Measurements from ENCODE around the gene NR3C2. TPM values are rescaled to one million over a fixed set of nuclear protein-coding genes. Genes with fewer than 3 reads are reported as not detected.

NR3C2 gene
- polyA plus RNA-seq, 1 experiment, result 0.14 TPM

DNA sequence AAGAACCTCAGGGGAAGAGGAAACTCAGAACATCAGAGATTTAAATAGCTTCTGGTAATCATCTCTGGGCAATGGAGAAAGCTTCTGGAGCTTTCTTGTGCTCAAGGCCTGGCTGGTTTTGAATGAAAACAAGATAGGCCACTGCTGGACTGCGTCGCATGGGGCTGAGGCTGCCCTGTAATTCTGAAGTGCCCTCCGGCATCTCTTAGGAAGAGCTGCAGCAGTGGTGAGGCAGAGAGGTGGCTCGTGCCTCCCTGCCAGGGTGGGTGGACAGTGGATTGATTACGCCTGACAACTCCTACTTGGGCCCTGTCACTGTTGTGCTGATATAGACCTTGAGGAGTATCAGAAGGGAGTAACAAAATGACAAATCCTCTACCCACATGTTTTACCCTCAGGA is 279.7 kb downstream of the NR3C2 start:
- no peak for DNase-seq (ENCODE audit: low read depth, low spot score)
- H3K9me3 ChIP-seq (ENCODE audit: control insufficient read depth, insufficient read depth, low read length), result no peaks in the 10 kb centered on the region
- ChIA-PET CTCF (no interaction called here), POLR2A (no interaction called here)
- TF ChIP-seq CTCF (IDR thresholded peaks at IDR 0.05; ENCODE audit: low read depth, low read length), result no peak
- H3K27me3 ChIP-seq (ENCODE audit: control insufficient read depth, insufficient read depth, low read length), result no peaks in the 10 kb centered on the region
- H3K4me3 ChIP-seq (ENCODE audit: low read depth, low read length), result no peak overlapping the region
- H3K27ac ChIP-seq (ENCODE audit: low read depth, low read length), result no peak overlapping the region

DNA sequence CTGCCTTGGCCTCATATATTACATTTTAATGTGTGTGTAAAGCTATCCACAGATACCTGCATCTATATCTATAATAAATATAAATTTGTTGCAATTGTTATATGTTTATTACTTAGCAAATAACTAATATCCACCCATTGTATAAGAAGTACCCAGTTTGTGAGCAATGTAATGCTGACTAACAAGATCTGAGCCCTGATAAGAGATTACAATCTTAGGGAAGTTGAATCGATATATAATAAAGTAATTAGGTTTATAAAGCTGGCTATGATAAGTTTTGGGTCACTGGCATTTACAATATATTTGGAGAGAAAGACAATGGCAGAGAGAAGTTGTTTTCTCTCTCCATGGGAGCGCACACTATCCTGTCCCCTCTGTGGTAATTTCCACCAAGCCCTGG is 280.6 kb downstream of the NR3C2 start:
- DNase-seq (ENCODE audit: low read depth, low spot score), result no peak
- CTCF ChIA-PET, result no interaction called here
- no peak for TF ChIP-seq CTCF (IDR thresholded peaks at IDR 0.05; ENCODE audit: low read depth, low read length)
- Histone ChIP-seq H3K4me3 (ENCODE audit: low read depth, low read length) (no peak overlapping the region), H3K27ac (ENCODE audit: low read depth, low read length) (no peak overlapping the region), H3K9me3 (ENCODE audit: control insufficient read depth, insufficient read depth, low read length) (no peaks in the 10 kb centered on the region), H3K27me3 (ENCODE audit: control insufficient read depth, insufficient read depth, low read length) (no peaks in the 10 kb centered on the region)
- POLR2A ChIA-PET, result no interaction called here

DNA sequence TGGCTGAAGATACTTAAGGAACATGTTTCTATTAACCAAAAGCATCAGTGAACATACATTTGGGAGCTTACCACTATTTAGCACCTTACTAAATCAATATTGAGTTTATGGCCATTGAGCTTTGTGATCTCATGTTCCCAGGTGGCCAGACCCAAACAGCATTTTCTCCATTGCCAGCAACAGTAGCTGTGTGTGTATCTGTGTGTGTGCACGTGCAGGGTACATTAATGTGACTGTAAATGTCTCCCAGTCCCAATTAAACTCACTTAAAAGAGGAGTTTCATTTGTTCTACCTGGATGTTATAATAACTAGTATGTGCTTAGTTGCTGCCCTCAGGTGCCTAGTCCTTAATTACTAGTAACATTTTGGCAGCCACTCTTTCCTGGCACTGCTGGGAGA is 282.4 kb downstream of the NR3C2 start:
- TF ChIP-seq CTCF (IDR thresholded peaks at IDR 0.05; ENCODE audit: low read depth, low read length), result no peak
- no peak for DNase-seq (ENCODE audit: low read depth, low spot score)
- no peak overlapping the region for H3K27ac ChIP-seq (ENCODE audit: low read depth, low read length)
- no peaks in the 10 kb centered on the region for H3K9me3 ChIP-seq (ENCODE audit: control insufficient read depth, insufficient read depth, low read length)
- no peak overlapping the region for H3K4me3 ChIP-seq (ENCODE audit: low read depth, low read length)
- CTCF ChIA-PET, result no interaction called here
- POLR2A ChIA-PET, result no interaction called here
- no peaks in the 10 kb centered on the region for H3K27me3 ChIP-seq (ENCODE audit: control insufficient read depth, insufficient read depth, low read length)

DNA sequence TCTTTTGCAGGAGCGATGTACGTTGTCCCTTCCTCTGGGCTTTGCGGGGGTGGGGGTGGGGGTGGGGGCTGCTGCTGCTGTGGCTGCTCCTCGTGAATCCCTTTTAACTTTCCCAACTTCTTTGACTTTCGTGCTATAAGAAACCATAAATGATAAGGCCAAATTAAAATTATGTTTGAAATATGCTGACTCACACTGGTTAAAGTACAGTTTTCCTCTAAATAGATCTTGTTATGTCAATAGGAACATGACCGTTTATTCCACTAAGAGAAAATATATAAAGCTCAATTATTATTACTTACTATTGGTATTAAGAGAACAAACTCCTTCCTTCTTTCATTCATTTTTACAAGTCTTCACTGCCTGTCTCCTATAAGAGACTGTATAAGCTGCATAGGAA is 287.4 kb downstream of the NR3C2 start:
- no peak for DNase-seq (ENCODE audit: low read depth, low spot score)
- Histone ChIP-seq H3K27me3 (ENCODE audit: control insufficient read depth, insufficient read depth, low read length) (no peaks in the 10 kb centered on the region), H3K4me3 (ENCODE audit: low read depth, low read length) (no peak overlapping the region), H3K9me3 (ENCODE audit: control insufficient read depth, insufficient read depth, low read length) (no peaks in the 10 kb centered on the region), H3K27ac (ENCODE audit: low read depth, low read length) (no peak overlapping the region)
- ChIA-PET CTCF (no interaction called here), POLR2A (no interaction called here)
- TF ChIP-seq CTCF (IDR thresholded peaks at IDR 0.05; ENCODE audit: low read depth, low read length), result no peak

DNA sequence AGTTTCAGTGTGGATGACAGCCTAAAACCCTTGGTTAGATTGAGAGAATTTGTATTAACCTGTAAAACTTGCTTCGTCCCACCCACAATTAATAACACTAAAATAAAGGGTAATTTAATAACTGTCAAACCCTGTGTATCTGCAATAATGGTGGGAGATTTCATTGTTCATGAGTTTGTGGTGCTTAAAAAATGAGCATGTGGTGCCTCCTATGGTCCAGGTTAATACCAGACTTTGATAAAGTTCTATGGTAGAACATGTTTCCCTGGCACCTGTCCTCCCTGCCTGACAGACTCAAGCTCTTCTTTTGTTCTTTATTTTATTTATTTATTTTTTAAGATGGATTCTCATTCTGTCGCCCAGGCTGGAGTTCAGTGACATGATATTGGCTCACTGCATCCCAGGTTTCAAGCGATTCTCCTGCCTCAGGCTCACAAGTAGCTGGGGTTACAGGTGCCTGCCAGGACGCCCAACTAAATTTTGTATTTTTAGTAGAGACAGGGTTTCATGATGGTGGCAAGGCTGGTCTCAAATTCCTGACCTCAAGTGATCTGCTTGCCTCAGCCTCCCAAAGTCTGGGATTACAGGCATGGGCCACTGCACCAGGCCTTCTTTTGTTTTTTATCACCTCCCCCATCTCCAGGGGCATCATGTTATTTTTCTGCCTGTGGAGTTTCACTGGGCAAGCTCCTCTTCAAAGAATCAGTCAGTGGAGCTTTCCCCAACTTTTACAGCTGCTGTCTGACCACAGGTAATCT is 289.2 kb downstream of the NR3C2 start:
- Histone ChIP-seq H3K27ac (ENCODE audit: low read depth, low read length) (no peak overlapping the region), H3K4me3 (ENCODE audit: low read depth, low read length) (no peak overlapping the region), H3K27me3 (ENCODE audit: control insufficient read depth, insufficient read depth, low read length) (no peaks in the 10 kb centered on the region), H3K9me3 (ENCODE audit: control insufficient read depth, insufficient read depth, low read length) (no peaks in the 10 kb centered on the region)
- peak; percentile 11; the same call in 1 of the 2 replicates for TF ChIP-seq CTCF (IDR thresholded peaks at IDR 0.05; ENCODE audit: low read depth, low read length)
- ChIA-PET CTCF (interaction anchor here (0.6 to 1.0 kb wide), 2 partner anchors 168 to 206 kb away, joined by 3 to 5 read pairs; no protein-coding TSS in a partner anchor), POLR2A (no interaction called here)
- no peak for DNase-seq (ENCODE audit: low read depth, low spot score)

Data from AG04450 (cell line).